ENCODE measurements around the gene AOPEP. TPM values are rescaled to one million over a fixed set of nuclear protein-coding genes. Genes with fewer than 3 reads are reported as not detected.

Gene AOPEP
- total RNA-seq, 1 donor = 20.7 TPM

GRCh38 chr9:94757158-94757557, 30.7 kb downstream of the AOPEP start:
- DNase-seq (ENCODE audit: low read depth in 2 of 3, low spot score in 2 of 3) = peak in 1 of 3 donors; percentile 7

- no peak for DNase-seq (ENCODE audit: low read depth in 2 of 3, low spot score in 2 of 3)
Observed at GRCh38 chr9:94758031-94758430, 31.5 kb downstream of the AOPEP start.

- no peak for DNase-seq (ENCODE audit: low read depth in 2 of 3, low spot score in 2 of 3)
Observed at GRCh38 chr9:94758880-94759279, 32.4 kb downstream of the AOPEP start.

- no peak for DNase-seq (ENCODE audit: low read depth in 2 of 3, low spot score in 2 of 3)
Observed at GRCh38 chr9:94760010-94760409, 33.5 kb downstream of the AOPEP start.

- DNase-seq (ENCODE audit: low read depth in 2 of 3, low spot score in 2 of 3) = no peak
Observed at GRCh38 chr9:94760660-94761059, 34.2 kb downstream of the AOPEP start.

GRCh38 chr9:94761481-94761880, 35.0 kb downstream of the AOPEP start:
- no peak for DNase-seq (ENCODE audit: low read depth in 2 of 3, low spot score in 2 of 3)

GRCh38 chr9:94767331-94768072, 41.0 kb downstream of the AOPEP start:
- no peak for DNase-seq (ENCODE audit: low read depth in 2 of 3, low spot score in 2 of 3)

GRCh38 chr9:94768766-94769165, 42.3 kb downstream of the AOPEP start:
- no peak for DNase-seq (ENCODE audit: low read depth in 2 of 3, low spot score in 2 of 3)

- DNase-seq (ENCODE audit: low read depth in 2 of 3, low spot score in 2 of 3) = no peak
Observed at GRCh38 chr9:94770334-94770733, 43.8 kb downstream of the AOPEP start.

- no peak for DNase-seq (ENCODE audit: low read depth in 2 of 3, low spot score in 2 of 3)
Observed at GRCh38 chr9:94771096-94771495, 44.6 kb downstream of the AOPEP start.

- no peak for DNase-seq (ENCODE audit: low read depth in 2 of 3, low spot score in 2 of 3)
Observed at GRCh38 chr9:94772144-94772543, 45.6 kb downstream of the AOPEP start.

- DNase-seq (ENCODE audit: low read depth in 2 of 3, low spot score in 2 of 3) = no peak
Observed at GRCh38 chr9:94772639-94773303, 46.3 kb downstream of the AOPEP start.

GRCh38 chr9:94773655-94774054, 47.2 kb downstream of the AOPEP start:
- DNase-seq (ENCODE audit: low read depth in 2 of 3, low spot score in 2 of 3) = no peak

- no peak for DNase-seq (ENCODE audit: low read depth in 2 of 3, low spot score in 2 of 3)
Observed at GRCh38 chr9:94778013-94778412, 51.5 kb downstream of the AOPEP start.

GRCh38 chr9:94779031-94779430, 52.5 kb downstream of the AOPEP start:
- no peak for DNase-seq (ENCODE audit: low read depth in 2 of 3, low spot score in 2 of 3)

- DNase-seq (ENCODE audit: low read depth in 2 of 3, low spot score in 2 of 3) = no peak
Observed at GRCh38 chr9:94779693-94780290, 53.3 kb downstream of the AOPEP start.

GRCh38 chr9:94780516-94780950, 54.0 kb downstream of the AOPEP start:
- peak in 1 of 3 donors; percentile 9 for DNase-seq (ENCODE audit: low read depth in 2 of 3, low spot score in 2 of 3)

- DNase-seq (ENCODE audit: low read depth in 2 of 3, low spot score in 2 of 3) = no peak
Observed at GRCh38 chr9:94782355-94783101, 56.0 kb downstream of the AOPEP start.

- peak in 2 of 3 donors; percentile 60 to 78 for DNase-seq (ENCODE audit: low read depth in 2 of 3, low spot score in 2 of 3)
Observed at GRCh38 chr9:94783102-94783682, 56.7 kb downstream of the AOPEP start.

- no peak for DNase-seq (ENCODE audit: low read depth in 2 of 3, low spot score in 2 of 3)
Observed at GRCh38 chr9:94783928-94784327, 57.4 kb downstream of the AOPEP start.

All from hematopoietic multipotent progenitor cell (in vitro differentiated cells).